HepG2 (cell line): ENCODE measurements around the gene PEPD. TPM values are rescaled to one million over a fixed set of nuclear protein-coding genes. Genes with fewer than 3 reads are reported as not detected.

Experiments used
- ARID2 ChIP-seq: sonication (generic); formaldehyde crosslinking; IDR thresholded peaks from 2 replicates; pipeline ENCODE4 v1.8.1; 2022; ENCODE audit warnings: mild to moderate bottlenecking, missing genetic modification reagents, borderline replicate concordance
- HNRNPUL1 ChIP-seq: fragments of 200-400 bp; formaldehyde crosslinking; IDR thresholded peaks from 2 replicates; pipeline ENCODE4 v1.6.1; 2017; ENCODE audit warnings: low read depth, mild to moderate bottlenecking, low read length, moderate library complexity
- SNAI1 ChIP-seq: sonication (generic); formaldehyde crosslinking; IDR thresholded peaks from 2 replicates; pipeline ENCODE4 v1.5.0; 2020; ENCODE audit warnings: mild to moderate bottlenecking, missing genetic modification reagents, borderline replicate concordance
- TFE3 ChIP-seq: IDR thresholded peaks from 2 replicates; pipeline ENCODE4 v1.6.1; 2016
- ZBTB7A ChIP-seq: sonication (generic); formaldehyde crosslinking; IDR thresholded peaks from 2 replicates; pipeline ENCODE4 v1.8.0; 2022; ENCODE audit warnings: mild to moderate bottlenecking, missing genetic modification reagents
- ZFP41 ChIP-seq: sonication (generic); formaldehyde crosslinking; IDR thresholded peaks from 2 replicates; pipeline ENCODE4 v1.4.0; 2020; ENCODE audit warnings: mild to moderate bottlenecking, missing genetic modification reagents, borderline replicate concordance
- ZNF281 ChIP-seq: sonication (generic); formaldehyde crosslinking; IDR thresholded peaks from 2 replicates; pipeline ENCODE4 v1.4.0; 2020; ENCODE audit warnings: missing genetic modification reagents, borderline replicate concordance
- ZNF292 ChIP-seq: sonication (generic); formaldehyde crosslinking; IDR thresholded peaks from 2 replicates; pipeline ENCODE4 v1.8.1; 2022; ENCODE audit warnings: mild to moderate bottlenecking, low read depth, missing genetic modification reagents, borderline replicate concordance
- ZNF460 ChIP-seq: sonication (generic); formaldehyde crosslinking; IDR thresholded peaks from 2 replicates; pipeline ENCODE4 v1.5.1; 2020; ENCODE audit warnings: missing genetic modification reagents, mild to moderate bottlenecking, borderline replicate concordance
- ZNF547 ChIP-seq: sonication (generic); formaldehyde crosslinking; IDR thresholded peaks from 2 replicates; pipeline ENCODE4 v1.5.1; 2020; ENCODE audit warnings: mild to moderate bottlenecking, missing genetic modification reagents
- ZNF563 ChIP-seq: sonication (generic); formaldehyde crosslinking; IDR thresholded peaks from 2 replicates; pipeline ENCODE4 v1.8.0; 2022; ENCODE audit warnings: mild to moderate bottlenecking, moderate library complexity, missing genetic modification reagents
- ZNF678 ChIP-seq: sonication (generic); formaldehyde crosslinking; IDR thresholded peaks from 2 replicates; pipeline ENCODE4 v1.4.0; 2020; ENCODE audit warnings: mild to moderate bottlenecking, missing genetic modification reagents
- ZNF777 ChIP-seq: sonication (generic); formaldehyde crosslinking; IDR thresholded peaks from 2 replicates; pipeline ENCODE4 v1.4.0; 2020; ENCODE audit warnings: missing genetic modification reagents
- polyA plus RNA-seq, 8 experiments: library from polyadenylated mRNA; depleted of rRNA in 3 of 8; stranded (reverse) in 7 of 8; unstranded in 1 of 8; fragments of >200 nt; fragmentation: Illumina TruSeq in 4 of 8; extraction: Trizol in 4 of 8; gene quantifications; 2 replicates each; pipeline versions ENCODE4 v1.2.1 to v1.2.3, GENCODE V29; 2011 to 2016; ENCODE audit warnings: low read depth in 4 of 8, missing spikeins in 1 of 8, mixed read lengths in 1 of 8; ENCODE audit not compliant: insufficient read depth in 1 of 8
- total RNA-seq, 5 experiments: library from RNA; depleted of rRNA; stranded (reverse); fragments of >200 nt; fragmentation: Illumina TruSeq; extraction: Trizol; gene quantifications; 2 replicates each; pipeline ENCODE4 v1.2.3, GENCODE V29; 2016; ENCODE audit warnings: low read depth in 1 of 5
- TF ChIP-seq, protein P1 (sequence below): sonication (generic); formaldehyde crosslinking; IDR thresholded peaks from 2 replicates; pipeline ENCODE4 v1.4.0; 2020; ENCODE audit warnings: missing genetic modification reagents, mild to moderate bottlenecking, borderline replicate concordance
- TF ChIP-seq, protein P2 (sequence below): sonication (generic); formaldehyde crosslinking; IDR thresholded peaks from 2 replicates; pipeline ENCODE4 v1.5.1; 2020; ENCODE audit warnings: mild to moderate bottlenecking, missing genetic modification reagents, moderate library complexity
- TF ChIP-seq, protein P3 (sequence below): sonication (generic); formaldehyde crosslinking; IDR thresholded peaks from 2 replicates; pipeline ENCODE4 v1.8.1; 2023; ENCODE audit warnings: missing genetic modification reagents, mild to moderate bottlenecking, borderline replicate concordance

The PEPD gene
- total and polyA plus RNA-seq, 2 of the 13 experiments (the other 11 are each of a cell fraction or from before 2014, with no cell fraction given): 60.7 to 75.1 TPM

DNA sequence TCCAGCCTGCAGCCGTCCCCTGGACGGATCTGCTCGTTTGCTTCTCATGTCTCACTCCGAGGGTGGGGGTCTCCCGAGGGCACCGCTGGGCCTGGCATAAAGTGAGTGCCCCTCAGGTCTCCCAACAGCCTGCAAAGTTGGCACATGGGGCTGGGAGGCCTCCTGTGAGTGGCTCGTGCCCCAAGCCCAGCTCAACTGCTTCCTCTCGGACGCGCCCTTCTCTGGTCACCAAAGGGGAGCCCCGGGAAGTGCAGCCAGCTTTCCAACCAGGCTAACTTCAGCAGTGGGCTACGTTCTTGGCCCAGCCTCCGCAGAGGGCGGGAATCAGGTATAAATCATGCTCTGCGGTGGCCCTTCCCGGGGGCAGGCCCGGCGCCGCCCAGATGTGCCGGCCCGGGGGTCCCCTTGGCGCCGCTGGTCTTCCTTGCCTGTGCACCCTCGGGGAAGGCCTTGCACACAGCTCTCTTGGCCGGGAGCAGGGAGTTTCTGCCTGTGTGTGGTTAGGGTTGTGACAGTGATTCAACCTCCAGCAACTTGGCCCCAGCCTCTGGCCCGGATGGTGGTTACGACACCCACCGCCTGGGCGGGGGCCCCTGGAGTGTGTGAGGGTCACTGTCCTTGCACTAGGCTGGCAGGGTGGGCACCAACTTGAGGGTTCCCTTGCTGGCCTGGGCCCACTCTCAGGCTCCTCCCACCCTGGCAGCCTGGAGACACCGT is 127.4 kb downstream of the PEPD start (continued):
- TF ChIP-seq, protein P1, sequence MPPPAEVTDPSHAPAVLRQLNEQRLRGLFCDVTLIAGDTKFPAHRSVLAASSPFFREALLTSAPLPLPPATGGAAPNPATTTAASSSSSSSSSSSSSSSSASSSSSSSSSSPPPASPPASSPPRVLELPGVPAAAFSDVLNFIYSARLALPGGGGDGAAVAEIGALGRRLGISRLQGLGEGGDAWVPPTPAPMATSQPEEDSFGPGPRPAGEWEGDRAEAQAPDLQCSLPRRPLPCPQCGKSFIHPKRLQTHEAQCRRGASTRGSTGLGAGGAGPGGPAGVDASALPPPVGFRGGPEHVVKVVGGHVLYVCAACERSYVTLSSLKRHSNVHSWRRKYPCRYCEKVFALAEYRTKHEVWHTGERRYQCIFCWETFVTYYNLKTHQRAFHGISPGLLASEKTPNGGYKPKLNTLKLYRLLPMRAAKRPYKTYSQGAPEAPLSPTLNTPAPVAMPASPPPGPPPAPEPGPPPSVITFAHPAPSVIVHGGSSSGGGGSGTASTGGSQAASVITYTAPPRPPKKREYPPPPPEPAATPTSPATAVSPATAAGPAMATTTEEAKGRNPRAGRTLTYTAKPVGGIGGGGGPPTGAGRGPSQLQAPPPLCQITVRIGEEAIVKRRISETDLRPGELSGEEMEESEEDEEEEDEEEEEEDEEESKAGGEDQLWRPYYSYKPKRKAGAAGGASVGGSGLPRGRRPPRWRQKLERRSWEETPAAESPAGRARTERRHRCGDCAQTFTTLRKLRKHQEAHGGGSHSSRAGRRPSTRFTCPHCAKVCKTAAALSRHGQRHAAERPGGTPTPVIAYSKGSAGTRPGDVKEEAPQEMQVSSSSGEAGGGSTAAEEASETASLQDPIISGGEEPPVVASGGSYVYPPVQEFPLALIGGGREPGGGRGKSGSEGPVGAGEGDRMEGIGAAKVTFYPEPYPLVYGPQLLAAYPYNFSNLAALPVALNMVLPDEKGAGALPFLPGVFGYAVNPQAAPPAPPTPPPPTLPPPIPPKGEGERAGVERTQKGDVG (CRISPR knock-in tag): no peak
- no peak for TF ChIP-seq ZNF281 (CRISPR knock-in tag)
- no peak for TF ChIP-seq ZNF678 (CRISPR knock-in tag)
- TF ChIP-seq ZNF547: no peak
- no peak for TF ChIP-seq TFE3 (CRISPR knock-in tag)
- peak; percentile 12; the same call in 1 of the 2 replicates for TF ChIP-seq ZBTB7A (CRISPR knock-in tag)
- TF ChIP-seq, protein P2, sequence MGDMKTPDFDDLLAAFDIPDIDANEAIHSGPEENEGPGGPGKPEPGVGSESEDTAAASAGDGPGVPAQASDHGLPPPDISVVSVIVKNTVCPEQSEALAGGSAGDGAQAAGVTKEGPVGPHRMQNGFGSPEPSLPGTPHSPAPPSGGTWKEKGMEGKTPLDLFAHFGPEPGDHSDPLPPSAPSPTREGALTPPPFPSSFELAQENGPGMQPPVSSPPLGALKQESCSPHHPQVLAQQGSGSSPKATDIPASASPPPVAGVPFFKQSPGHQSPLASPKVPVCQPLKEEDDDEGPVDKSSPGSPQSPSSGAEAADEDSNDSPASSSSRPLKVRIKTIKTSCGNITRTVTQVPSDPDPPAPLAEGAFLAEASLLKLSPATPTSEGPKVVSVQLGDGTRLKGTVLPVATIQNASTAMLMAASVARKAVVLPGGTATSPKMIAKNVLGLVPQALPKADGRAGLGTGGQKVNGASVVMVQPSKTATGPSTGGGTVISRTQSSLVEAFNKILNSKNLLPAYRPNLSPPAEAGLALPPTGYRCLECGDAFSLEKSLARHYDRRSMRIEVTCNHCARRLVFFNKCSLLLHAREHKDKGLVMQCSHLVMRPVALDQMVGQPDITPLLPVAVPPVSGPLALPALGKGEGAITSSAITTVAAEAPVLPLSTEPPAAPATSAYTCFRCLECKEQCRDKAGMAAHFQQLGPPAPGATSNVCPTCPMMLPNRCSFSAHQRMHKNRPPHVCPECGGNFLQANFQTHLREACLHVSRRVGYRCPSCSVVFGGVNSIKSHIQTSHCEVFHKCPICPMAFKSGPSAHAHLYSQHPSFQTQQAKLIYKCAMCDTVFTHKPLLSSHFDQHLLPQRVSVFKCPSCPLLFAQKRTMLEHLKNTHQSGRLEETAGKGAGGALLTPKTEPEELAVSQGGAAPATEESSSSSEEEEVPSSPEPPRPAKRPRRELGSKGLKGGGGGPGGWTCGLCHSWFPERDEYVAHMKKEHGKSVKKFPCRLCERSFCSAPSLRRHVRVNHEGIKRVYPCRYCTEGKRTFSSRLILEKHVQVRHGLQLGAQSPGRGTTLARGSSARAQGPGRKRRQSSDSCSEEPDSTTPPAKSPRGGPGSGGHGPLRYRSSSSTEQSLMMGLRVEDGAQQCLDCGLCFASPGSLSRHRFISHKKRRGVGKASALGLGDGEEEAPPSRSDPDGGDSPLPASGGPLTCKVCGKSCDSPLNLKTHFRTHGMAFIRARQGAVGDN: peak; percentile 72
- TF ChIP-seq, protein P3, sequence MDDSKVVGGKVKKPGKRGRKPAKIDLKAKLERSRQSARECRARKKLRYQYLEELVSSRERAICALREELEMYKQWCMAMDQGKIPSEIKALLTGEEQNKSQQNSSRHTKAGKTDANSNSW: no peak
- no peak for TF ChIP-seq HNRNPUL1
- 0 out of 2 replicates have a peak, but pooled peaks have one; percentile 19 for TF ChIP-seq SNAI1 (CRISPR knock-in tag)
- no peak for TF ChIP-seq ZFP41
- TF ChIP-seq ZNF563 (CRISPR knock-in tag): no peak
- TF ChIP-seq ARID2 (CRISPR knock-in tag): no peak
- no peak for TF ChIP-seq ZNF460
- TF ChIP-seq ZNF292: peak; percentile 88
- TF ChIP-seq ZNF777: peak; percentile 27; the same call in 1 of the 2 replicates
